ENCODE measurements around the gene LGSN. TPM values are rescaled to one million over a fixed set of nuclear protein-coding genes. Genes with fewer than 3 reads are reported as not detected.

The LGSN gene
- total RNA-seq, 1 donor from 2014 or later = 0.25 TPM

DNA sequence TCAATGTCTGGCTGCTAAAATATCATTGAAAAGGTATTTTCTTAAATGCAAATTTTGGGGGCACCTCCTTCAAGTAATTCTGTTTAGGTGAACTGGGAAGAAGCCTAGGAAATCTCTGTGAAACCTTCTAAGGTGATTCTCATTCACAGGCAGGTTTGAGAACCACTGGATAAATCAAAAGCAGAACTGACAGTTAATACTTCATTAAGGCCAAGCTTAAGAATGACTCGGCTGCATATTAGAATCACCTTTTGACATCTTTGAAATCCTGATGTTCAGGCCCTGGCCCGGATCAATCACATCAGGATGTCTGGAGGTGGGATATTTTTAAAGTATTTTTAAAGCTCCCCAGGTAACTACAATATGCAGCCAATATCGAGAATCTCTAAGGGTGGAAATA is 58.0 kb downstream of the LGSN start:
- DNase-seq (ENCODE audit: low read depth) = no peak
- no peaks in the 10 kb centered on the region for H3K79me2 ChIP-seq (ENCODE audit: insufficient read depth, low read length)
- H3K36me3 ChIP-seq (ENCODE audit: insufficient read depth, low read length) = no peaks in the 10 kb centered on the region
- H3K9me3 ChIP-seq (ENCODE audit: insufficient read depth, low read depth, low read length) = no peaks in the 10 kb centered on the region
- no peak for FAIRE-seq
- H3K27ac ChIP-seq (ENCODE audit: low read depth, low read length) = no peak overlapping the region
- H3K4me1 Mint-ChIP-seq (ENCODE audit: low read depth, unreplicated experiment) = peaks cover 22% of the 10 kb centered on the region
- H4K20me1 ChIP-seq (ENCODE audit: insufficient read depth, low read length) = no peaks in the 10 kb centered on the region
- H3K27ac Mint-ChIP-seq (ENCODE audit: unreplicated experiment) = no peak overlapping the region
- no peak overlapping the region for H3K4me3 Mint-ChIP-seq (ENCODE audit: unreplicated experiment)
- no peaks in the 10 kb centered on the region for H3K27me3 ChIP-seq (ENCODE audit: insufficient read depth, low read length)
- H2AFZ ChIP-seq (ENCODE audit: low read depth, low read length) = no peak overlapping the region
- H3K4me3 ChIP-seq (ENCODE audit: insufficient read depth, low read depth, low read length) = no peak overlapping the region
- H3K4me1 ChIP-seq (ENCODE audit: insufficient read depth, low read length) = no peaks in the 10 kb centered on the region
- no peaks in the 10 kb centered on the region for H3K36me3 Mint-ChIP-seq (ENCODE audit: low read depth, unreplicated experiment)
- TF ChIP-seq, protein P1, sequence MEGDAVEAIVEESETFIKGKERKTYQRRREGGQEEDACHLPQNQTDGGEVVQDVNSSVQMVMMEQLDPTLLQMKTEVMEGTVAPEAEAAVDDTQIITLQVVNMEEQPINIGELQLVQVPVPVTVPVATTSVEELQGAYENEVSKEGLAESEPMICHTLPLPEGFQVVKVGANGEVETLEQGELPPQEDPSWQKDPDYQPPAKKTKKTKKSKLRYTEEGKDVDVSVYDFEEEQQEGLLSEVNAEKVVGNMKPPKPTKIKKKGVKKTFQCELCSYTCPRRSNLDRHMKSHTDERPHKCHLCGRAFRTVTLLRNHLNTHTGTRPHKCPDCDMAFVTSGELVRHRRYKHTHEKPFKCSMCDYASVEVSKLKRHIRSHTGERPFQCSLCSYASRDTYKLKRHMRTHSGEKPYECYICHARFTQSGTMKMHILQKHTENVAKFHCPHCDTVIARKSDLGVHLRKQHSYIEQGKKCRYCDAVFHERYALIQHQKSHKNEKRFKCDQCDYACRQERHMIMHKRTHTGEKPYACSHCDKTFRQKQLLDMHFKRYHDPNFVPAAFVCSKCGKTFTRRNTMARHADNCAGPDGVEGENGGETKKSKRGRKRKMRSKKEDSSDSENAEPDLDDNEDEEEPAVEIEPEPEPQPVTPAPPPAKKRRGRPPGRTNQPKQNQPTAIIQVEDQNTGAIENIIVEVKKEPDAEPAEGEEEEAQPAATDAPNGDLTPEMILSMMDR (IDR thresholded peaks at IDR 0.05; ENCODE audit: insufficient read depth, low read depth, low read length) = no peak
- TF ChIP-seq EZH2 (IDR thresholded peaks at IDR 0.05; ENCODE audit: insufficient read depth, low read length) = no peak
- no peaks in the 10 kb centered on the region for H3K9me3 Mint-ChIP-seq (ENCODE audit: unreplicated experiment)
- no peak overlapping the region for H3K4me2 ChIP-seq (ENCODE audit: low read length)
- H3K9ac ChIP-seq (ENCODE audit: low read length) = no peak overlapping the region
- no peaks in the 10 kb centered on the region for H3K27me3 Mint-ChIP-seq (ENCODE audit: low read depth, unreplicated experiment)

DNA sequence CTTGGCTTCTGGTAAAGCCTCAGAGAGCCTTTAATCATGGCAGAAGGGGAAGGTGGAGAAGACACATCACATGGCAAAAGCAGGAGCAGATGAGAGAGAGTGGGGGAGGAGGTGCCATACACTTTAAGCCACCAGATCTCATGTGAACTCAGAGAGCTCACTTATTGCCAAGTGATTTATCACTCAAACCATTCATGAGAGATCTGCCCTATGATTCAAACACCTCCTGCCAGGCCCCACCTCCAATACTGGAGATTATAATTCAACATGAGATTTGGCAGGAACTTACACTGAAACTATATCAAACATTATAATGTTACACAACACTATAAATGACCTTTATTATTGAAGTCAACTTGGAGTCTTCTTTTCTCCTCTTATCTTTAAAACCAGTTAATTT is 60.6 kb downstream of the LGSN start:
- Histone ChIP-seq H3K4me2 (ENCODE audit: low read length) (no peak overlapping the region), H3K27ac (ENCODE audit: low read depth, low read length) (no peak overlapping the region), H3K27me3 (ENCODE audit: insufficient read depth, low read length) (no peaks in the 10 kb centered on the region), H3K36me3 (ENCODE audit: insufficient read depth, low read length) (no peaks in the 10 kb centered on the region), H3K4me3 (ENCODE audit: insufficient read depth, low read depth, low read length) (no peak overlapping the region), H4K20me1 (ENCODE audit: insufficient read depth, low read length) (no peaks in the 10 kb centered on the region), H3K9ac (ENCODE audit: low read length) (no peak overlapping the region), H3K4me1 (ENCODE audit: insufficient read depth, low read length) (no peaks in the 10 kb centered on the region), H3K79me2 (ENCODE audit: insufficient read depth, low read length) (no peaks in the 10 kb centered on the region), H3K9me3 (ENCODE audit: insufficient read depth, low read depth, low read length) (no peaks in the 10 kb centered on the region), H2AFZ (ENCODE audit: low read depth, low read length) (no peak overlapping the region)
- FAIRE-seq (no peak), DNase-seq (ENCODE audit: low read depth) (no peak)
- no peaks in the 10 kb centered on the region for H3K36me3 Mint-ChIP-seq (ENCODE audit: low read depth, unreplicated experiment)
- H3K27me3 Mint-ChIP-seq (ENCODE audit: low read depth, unreplicated experiment) = no peaks in the 10 kb centered on the region
- no peak overlapping the region for H3K4me3 Mint-ChIP-seq (ENCODE audit: unreplicated experiment)
- no peaks in the 10 kb centered on the region for H3K9me3 Mint-ChIP-seq (ENCODE audit: unreplicated experiment)
- TF ChIP-seq EZH2 (IDR thresholded peaks at IDR 0.05; ENCODE audit: insufficient read depth, low read length) = no peak
- TF ChIP-seq, protein P1 (IDR thresholded peaks at IDR 0.05; ENCODE audit: insufficient read depth, low read depth, low read length) = no peak
- H3K27ac Mint-ChIP-seq (ENCODE audit: unreplicated experiment) = no peak overlapping the region
- peaks cover 22% of the 10 kb centered on the region for H3K4me1 Mint-ChIP-seq (ENCODE audit: low read depth, unreplicated experiment)

DNA sequence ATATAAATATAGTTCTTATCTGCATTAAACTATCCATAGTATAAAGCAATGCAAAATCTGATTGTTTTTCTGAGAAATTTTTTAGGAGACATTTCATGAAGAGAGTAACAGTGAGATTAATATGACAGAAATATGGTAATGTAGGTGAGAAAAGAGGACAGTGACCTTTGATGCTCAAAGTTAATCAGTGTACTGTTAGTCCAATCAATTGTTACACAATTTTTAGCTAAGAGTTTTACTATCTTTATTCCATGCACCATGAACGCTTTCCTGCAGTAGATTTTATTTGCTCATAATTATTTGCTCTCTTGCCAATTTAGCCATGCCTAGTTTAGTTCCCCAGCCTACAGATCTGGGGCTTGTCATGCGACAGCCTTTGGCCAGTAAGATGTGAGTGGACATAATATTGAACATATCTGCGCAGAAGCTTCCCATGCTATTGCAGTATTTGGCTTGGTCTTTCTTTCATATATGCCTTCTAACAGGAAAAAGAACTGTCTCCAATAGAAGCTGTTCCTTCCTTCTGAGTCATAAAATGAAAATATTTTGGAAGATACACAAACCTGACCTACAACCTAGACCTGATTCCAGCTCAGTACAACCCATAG is 69.8 kb downstream of the LGSN start:
- Histone ChIP-seq H3K36me3 (ENCODE audit: insufficient read depth, low read length) (no peaks in the 10 kb centered on the region), H3K4me1 (ENCODE audit: insufficient read depth, low read length) (no peaks in the 10 kb centered on the region), H4K20me1 (ENCODE audit: insufficient read depth, low read length) (no peaks in the 10 kb centered on the region), H2AFZ (ENCODE audit: low read depth, low read length) (no peak overlapping the region), H3K9ac (ENCODE audit: low read length) (no peak overlapping the region), H3K4me2 (ENCODE audit: low read length) (no peak overlapping the region), H3K27ac (ENCODE audit: low read depth, low read length) (no peak overlapping the region), H3K27me3 (ENCODE audit: insufficient read depth, low read length) (no peaks in the 10 kb centered on the region), H3K9me3 (ENCODE audit: insufficient read depth, low read depth, low read length) (no peaks in the 10 kb centered on the region), H3K79me2 (ENCODE audit: insufficient read depth, low read length) (no peaks in the 10 kb centered on the region), H3K4me3 (ENCODE audit: insufficient read depth, low read depth, low read length) (no peak overlapping the region)
- Mint-ChIP-seq H3K4me1 (ENCODE audit: low read depth, unreplicated experiment) (no peaks in the 10 kb centered on the region), H3K4me3 (ENCODE audit: unreplicated experiment) (no peak overlapping the region), H3K27me3 (ENCODE audit: low read depth, unreplicated experiment) (no peaks in the 10 kb centered on the region), H3K9me3 (ENCODE audit: unreplicated experiment) (no peaks in the 10 kb centered on the region), H3K36me3 (ENCODE audit: low read depth, unreplicated experiment) (no peaks in the 10 kb centered on the region), H3K27ac (ENCODE audit: unreplicated experiment) (no peak overlapping the region)
- no peak for TF ChIP-seq EZH2 (IDR thresholded peaks at IDR 0.05; ENCODE audit: insufficient read depth, low read length)
- TF ChIP-seq, protein P1 (IDR thresholded peaks at IDR 0.05; ENCODE audit: insufficient read depth, low read depth, low read length) = no peak
- DNase-seq (ENCODE audit: low read depth) (no peak), FAIRE-seq (no peak)

All from astrocyte (in vitro differentiated cells and primary cell).